Testis (tissue), 3 donors: ENCODE results near the gene DCDC1. TPM values are rescaled to one million over a fixed set of nuclear protein-coding genes. Genes with fewer than 3 reads are reported as not detected.

Experiments
- DNase-seq: peaks from one replicate; pipeline ENCODE4 v3.0.0-alpha.2; 2019
- H3K27ac ChIP-seq, 2 donors: fragments of 200-600 bp; sonication (generic); one replicate each; pipeline ENCODE4 v1.5.1; 2019
- H3K27me3 ChIP-seq: fragments of 200-600 bp; sonication (generic); one replicate; pipeline ENCODE4 v1.5.1; 2019
- H3K36me3 ChIP-seq: fragments of 200-600 bp; sonication (generic); one replicate; pipeline ENCODE4 v1.5.1; 2017; ENCODE audit warnings: low read depth; ENCODE audit errors: missing control alignments
- H3K4me1 ChIP-seq: fragments of 200-600 bp; sonication (generic); one replicate; pipeline ENCODE4 v1.5.1; 2019
- H3K4me3 ChIP-seq, 2 donors: fragments of 200-600 bp; sonication (generic); one replicate each; pipeline ENCODE4 v1.5.1; 2017 to 2019
- H3K9me3 ChIP-seq: fragments of 200-600 bp; sonication (generic); one replicate; pipeline ENCODE4 v1.5.1; 2017
- POLR2A ChIP-seq: fragments of 450-650 bp; IDR thresholded peaks from one replicate; pipeline ENCODE4 v1.6.1; 2017; ENCODE audit warnings: antibody characterized with exemption, mild to moderate bottlenecking, moderate library complexity
- WGBS, 2 donors: methylation state at CpG; one replicate each; pipeline ENCODE4 v1.1.5; 2018; 5-methylcytosine and 5-hydroxymethylcytosine counted together
- intact Hi-C: fragments of 100-400 bp; cut with DNase I; formaldehyde crosslinking; loops from one replicate; pipeline ENCODE4 v1.15.1; 2023; ENCODE audit warnings: low total_unique reads
- polyA plus RNA-seq: library from polyadenylated mRNA; stranded (reverse); fragments of 350-450 nt; fragmentation: Illumina TruSeq; extraction: RNeasy Lipid Tissue Mini Kit (QIAGEN cat#74804); gene quantifications from one replicate; pipeline ENCODE4 v1.2.3, GENCODE V29; 2014; ENCODE audit warnings: low read depth, low replicate concordance; ENCODE audit not compliant: insufficient read depth
- total RNA-seq, 2 donors: library from RNA; depleted of rRNA; stranded (reverse); fragments of >200 nt; gene quantifications; one replicate each; pipeline ENCODE4 v1.2.3, GENCODE V29; 2016
- TF ChIP-seq, protein P1 (sequence below), 3 experiments: fragments of 450-650 bp in 2 of 3; fragments of 200-600 bp in 1 of 3; sonication (generic) in 1 of 3; IDR thresholded peaks; one replicate each; pipeline ENCODE4 v1.5.1; 2016 to 2019; ENCODE audit warnings: antibody characterized with exemption in 3 of 3, mild to moderate bottlenecking in 2 of 3, moderate library complexity in 1 of 3

Gene DCDC1
- total and polyA plus RNA-seq, 3 donors from 2014 or later: 10.4 to 23.7 (median 12.3) TPM

- no peak overlapping the region for H3K4me3 ChIP-seq
- H3K27ac ChIP-seq: no peak overlapping the region
- intact Hi-C loops: no loop called here
- no peak for TF ChIP-seq POLR2A
- TF ChIP-seq, protein P1, sequence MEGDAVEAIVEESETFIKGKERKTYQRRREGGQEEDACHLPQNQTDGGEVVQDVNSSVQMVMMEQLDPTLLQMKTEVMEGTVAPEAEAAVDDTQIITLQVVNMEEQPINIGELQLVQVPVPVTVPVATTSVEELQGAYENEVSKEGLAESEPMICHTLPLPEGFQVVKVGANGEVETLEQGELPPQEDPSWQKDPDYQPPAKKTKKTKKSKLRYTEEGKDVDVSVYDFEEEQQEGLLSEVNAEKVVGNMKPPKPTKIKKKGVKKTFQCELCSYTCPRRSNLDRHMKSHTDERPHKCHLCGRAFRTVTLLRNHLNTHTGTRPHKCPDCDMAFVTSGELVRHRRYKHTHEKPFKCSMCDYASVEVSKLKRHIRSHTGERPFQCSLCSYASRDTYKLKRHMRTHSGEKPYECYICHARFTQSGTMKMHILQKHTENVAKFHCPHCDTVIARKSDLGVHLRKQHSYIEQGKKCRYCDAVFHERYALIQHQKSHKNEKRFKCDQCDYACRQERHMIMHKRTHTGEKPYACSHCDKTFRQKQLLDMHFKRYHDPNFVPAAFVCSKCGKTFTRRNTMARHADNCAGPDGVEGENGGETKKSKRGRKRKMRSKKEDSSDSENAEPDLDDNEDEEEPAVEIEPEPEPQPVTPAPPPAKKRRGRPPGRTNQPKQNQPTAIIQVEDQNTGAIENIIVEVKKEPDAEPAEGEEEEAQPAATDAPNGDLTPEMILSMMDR (IDR thresholded peaks at IDR 0.05): no peak
- H3K9me3 ChIP-seq: no peaks in the 10 kb centered on the region
- DNase-seq: no peak
- H3K27me3 ChIP-seq: no peaks in the 10 kb centered on the region
- H3K4me1 ChIP-seq: no peaks in the 10 kb centered on the region
- H3K36me3 ChIP-seq: no peaks in the 10 kb centered on the region
Measured at GRCh38 chr11:30987819-30988218, 381.7 kb downstream of the DCDC1 start.

- intact Hi-C loops: no loop called here
- Histone ChIP-seq H3K4me3 (no peak overlapping the region), H3K36me3 (no peaks in the 10 kb centered on the region), H3K27me3 (no peaks in the 10 kb centered on the region), H3K4me1 (no peaks in the 10 kb centered on the region), H3K27ac (no peak overlapping the region), H3K9me3 (no peaks in the 10 kb centered on the region)
- TF ChIP-seq POLR2A: no peak
- TF ChIP-seq, protein P1 (IDR thresholded peaks at IDR 0.05): no peak
- no peak for DNase-seq
Measured at GRCh38 chr11:30985536-30985935, 384.0 kb downstream of the DCDC1 start.

GRCh38 chr11:30984827-30985226, 384.7 kb downstream of the DCDC1 start:
- Histone ChIP-seq H3K27ac (no peak overlapping the region), H3K9me3 (no peaks in the 10 kb centered on the region), H3K4me1 (no peaks in the 10 kb centered on the region), H3K27me3 (no peaks in the 10 kb centered on the region), H3K36me3 (no peaks in the 10 kb centered on the region), H3K4me3 (no peak overlapping the region)
- DNase-seq: no peak
- 67 to 76% methylated on average over 3 of the region's 3 CpGs for WGBS, 2 donors
- TF ChIP-seq, protein P1 (IDR thresholded peaks at IDR 0.05): no peak
- TF ChIP-seq POLR2A: no peak
- intact Hi-C loops: no loop called here

- Histone ChIP-seq H3K36me3 (no peaks in the 10 kb centered on the region), H3K27ac (no peak overlapping the region), H3K4me1 (no peaks in the 10 kb centered on the region), H3K27me3 (no peaks in the 10 kb centered on the region), H3K4me3 (no peak overlapping the region), H3K9me3 (no peaks in the 10 kb centered on the region)
- DNase-seq: no peak
- WGBS, 2 donors: 71 to 75% methylated on average over 4 of the region's 4 CpGs
- TF ChIP-seq, protein P1 (IDR thresholded peaks at IDR 0.05): no peak
- no peak for TF ChIP-seq POLR2A
- intact Hi-C loops: no loop called here
Measured at GRCh38 chr11:30984442-30984816, 385.1 kb downstream of the DCDC1 start.

- no peaks in the 10 kb centered on the region for H3K4me1 ChIP-seq
- TF ChIP-seq POLR2A: no peak
- TF ChIP-seq, protein P1 (IDR thresholded peaks at IDR 0.05): no peak
- no peak for DNase-seq
- intact Hi-C loops: no loop called here
- H3K36me3 ChIP-seq: no peaks in the 10 kb centered on the region
- no peaks in the 10 kb centered on the region for H3K9me3 ChIP-seq
- H3K4me3 ChIP-seq: no peak overlapping the region
- WGBS, 2 donors: 80 to 81% methylated on average over 6 of the region's 6 CpGs
- no peak overlapping the region for H3K27ac ChIP-seq
- H3K27me3 ChIP-seq: no peaks in the 10 kb centered on the region
Measured at GRCh38 chr11:30983776-30984441, 385.6 kb downstream of the DCDC1 start.
